ENCODE measurements around the gene DNAJC22.
"Not testable (repeated sequence)": the region's sequence is repeated elsewhere in the genome, so short reads cannot be mapped to it uniquely, and the experiment has no call there.

The DNAJC22 gene

GRCh38 chr12:49346659-49347310, at the start of gene DNAJC22:
Gene DNAJC22 (plus strand): TSS chr12:49346888. CDS start chr12:49348873, 1,985 bp downstream.
- DNase-seq (ENCODE audit: low read depth in 4 of 4, low spot score in 1 of 4): no peak

- no peak for DNase-seq (ENCODE audit: low read depth in 4 of 4, low spot score in 1 of 4)
Measured at GRCh38 chr12:49297695-49298060, 49.0 kb upstream of the DNAJC22 start.

GRCh38 chr12:49298160-49298559, 48.5 kb upstream of the DNAJC22 start:
- no peak for DNase-seq (ENCODE audit: low read depth in 4 of 4, low spot score in 1 of 4)

- no peak for DNase-seq (ENCODE audit: low read depth in 4 of 4, low spot score in 1 of 4)
Measured at GRCh38 chr12:49301760-49302159, 44.9 kb upstream of the DNAJC22 start.

- DNase-seq (ENCODE audit: low read depth in 4 of 4, low spot score in 1 of 4): no peak
Measured at GRCh38 chr12:49304161-49304560, 42.5 kb upstream of the DNAJC22 start.

- no peak for DNase-seq (ENCODE audit: low read depth in 4 of 4, low spot score in 1 of 4)
Measured at GRCh38 chr12:49305762-49306510, 40.8 kb upstream of the DNAJC22 start.

GRCh38 chr12:49309386-49309785, 37.3 kb upstream of the DNAJC22 start:
- DNase-seq (ENCODE audit: low read depth in 4 of 4, low spot score in 1 of 4): no peak

- not testable (repeated sequence) for DNase-seq (ENCODE audit: low read depth in 4 of 4, low spot score in 1 of 4)
Measured at GRCh38 chr12:49310451-49311000, 36.2 kb upstream of the DNAJC22 start.

GRCh38 chr12:49314811-49315210, 31.9 kb upstream of the DNAJC22 start:
- no peak for DNase-seq (ENCODE audit: low read depth in 4 of 4, low spot score in 1 of 4)

- not testable (repeated sequence) for DNase-seq (ENCODE audit: low read depth in 4 of 4, low spot score in 1 of 4)
Measured at GRCh38 chr12:49317118-49317517, 29.6 kb upstream of the DNAJC22 start.

- DNase-seq (ENCODE audit: low read depth in 4 of 4, low spot score in 1 of 4): not testable (repeated sequence)
Measured at GRCh38 chr12:49320411-49321103, 26.1 kb upstream of the DNAJC22 start.

GRCh38 chr12:49322367-49322707, 24.4 kb upstream of the DNAJC22 start:
- DNase-seq (ENCODE audit: low read depth in 4 of 4, low spot score in 1 of 4): no peak

- peak; percentile 89 to 95 (median 92) for DNase-seq (ENCODE audit: low read depth in 4 of 4, low spot score in 1 of 4)
Measured at GRCh38 chr12:49322708-49323523, 23.8 kb upstream of the DNAJC22 start, which contains the start of gene TROAP. Gene TROAP (plus strand): TSS chr12:49323255. CDS start chr12:49323609, 354 bp downstream.

GRCh38 chr12:49323524-49324097, 23.1 kb upstream of the DNAJC22 start:
- DNase-seq (ENCODE audit: low read depth in 4 of 4, low spot score in 1 of 4): no peak

GRCh38 chr12:49325606-49326005, 21.1 kb upstream of the DNAJC22 start:
- no peak for DNase-seq (ENCODE audit: low read depth in 4 of 4, low spot score in 1 of 4)

- DNase-seq (ENCODE audit: low read depth in 4 of 4, low spot score in 1 of 4): no peak
Measured at GRCh38 chr12:49327368-49327767, 19.3 kb upstream of the DNAJC22 start.

GRCh38 chr12:49327887-49328286, 18.8 kb upstream of the DNAJC22 start:
- DNase-seq (ENCODE audit: low read depth in 4 of 4, low spot score in 1 of 4): no peak

GRCh38 chr12:49328816-49329215, 17.9 kb upstream of the DNAJC22 start:
- DNase-seq (ENCODE audit: low read depth in 4 of 4, low spot score in 1 of 4): no peak

- no peak for DNase-seq (ENCODE audit: low read depth in 4 of 4, low spot score in 1 of 4)
Measured at GRCh38 chr12:49330032-49330619, 16.6 kb upstream of the DNAJC22 start.
